GM18873 (cell line): ENCODE data around the gene PPP5C.
"Not testable (repeated sequence)": the region's sequence is repeated elsewhere in the genome, so short reads cannot be mapped to it uniquely, and the experiment has no call there.

ENCODE experiments used
- ATAC-seq: cut with Tn5 transposase; IDR thresholded peaks from one replicate; pipeline ENCODE4 v1.9.1; 2021; ENCODE audit warnings: mild to moderate bottlenecking, moderate library complexity, moderate number of reproducible peaks; ENCODE audit not compliant: unreplicated experiment, low FRiP score

PPP5C gene

DNA sequence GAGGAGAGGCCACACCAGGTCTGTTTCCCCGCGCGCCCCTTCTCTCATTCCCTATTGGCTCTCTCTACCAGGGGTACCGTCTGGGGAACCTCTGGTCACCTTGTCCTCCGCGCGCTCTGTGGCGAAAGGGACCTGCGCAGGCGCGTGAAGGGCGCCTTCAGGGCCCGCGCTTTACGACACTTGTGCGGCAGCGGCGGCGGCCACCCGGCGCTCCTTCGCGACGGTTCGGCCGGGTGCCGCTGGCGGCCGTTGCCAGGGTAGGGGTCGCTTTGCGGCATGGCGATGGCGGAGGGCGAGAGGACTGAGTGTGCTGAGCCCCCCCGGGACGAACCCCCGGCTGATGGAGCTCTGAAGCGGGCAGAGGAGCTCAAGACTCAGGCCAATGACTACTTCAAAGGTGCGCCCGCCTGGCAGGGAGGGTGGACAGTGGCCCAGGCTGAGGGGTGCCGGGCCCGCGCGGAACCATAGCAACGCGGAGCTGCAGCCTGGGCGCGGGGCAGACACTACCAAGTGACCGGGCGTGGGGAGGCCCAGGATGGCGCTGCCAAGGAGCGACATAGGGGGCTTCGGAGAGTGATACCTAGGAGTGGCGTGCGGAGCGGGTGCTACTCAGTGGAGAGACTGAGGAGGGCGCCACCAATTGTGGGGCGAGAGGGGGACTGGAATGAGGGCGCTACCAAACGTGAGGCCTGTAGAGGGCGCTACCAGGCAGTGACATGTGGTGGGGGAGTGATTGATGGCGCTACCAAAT is at the start of gene PPP5C:
Gene PPP5C, plus strand, starts transcription at position 267 of the 751 bp plus-strand sequence. Its CDS starts 10 bp downstream, at position 277.
- ATAC-seq = peak; percentile 41

- no peak for ATAC-seq
Observed at GRCh38 chr19:46297700-46298478, 49.0 kb upstream of the PPP5C start.

DNA sequence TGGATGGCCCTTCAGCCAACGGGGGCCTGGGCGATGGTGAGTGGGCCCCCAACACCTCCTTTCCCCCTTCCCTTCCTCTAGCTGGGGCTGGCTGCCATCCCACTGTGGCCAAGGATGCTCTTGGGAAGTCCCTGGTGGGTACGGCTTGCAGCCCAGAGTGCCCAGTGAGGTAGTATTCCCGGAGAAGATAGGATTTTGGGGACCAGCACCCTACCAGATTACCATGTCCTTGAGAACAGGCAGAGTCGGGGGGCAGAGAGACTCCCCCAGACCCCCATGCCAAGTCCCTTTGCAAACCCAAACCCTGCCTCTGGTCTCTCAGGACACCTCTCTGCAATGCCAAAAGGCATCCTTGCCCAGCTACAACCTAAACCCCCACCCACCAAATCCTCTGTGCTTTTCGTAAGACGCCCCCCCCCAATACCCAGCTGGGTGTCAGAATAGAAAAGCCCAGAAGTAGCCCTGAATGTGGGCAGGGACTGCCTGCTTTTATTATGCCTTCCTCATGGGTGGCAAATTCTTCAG is 48.3 kb upstream of the PPP5C start:
- ATAC-seq = no peak

- no peak for ATAC-seq
Observed at GRCh38 chr19:46299004-46299509, 47.8 kb upstream of the PPP5C start.

DNA sequence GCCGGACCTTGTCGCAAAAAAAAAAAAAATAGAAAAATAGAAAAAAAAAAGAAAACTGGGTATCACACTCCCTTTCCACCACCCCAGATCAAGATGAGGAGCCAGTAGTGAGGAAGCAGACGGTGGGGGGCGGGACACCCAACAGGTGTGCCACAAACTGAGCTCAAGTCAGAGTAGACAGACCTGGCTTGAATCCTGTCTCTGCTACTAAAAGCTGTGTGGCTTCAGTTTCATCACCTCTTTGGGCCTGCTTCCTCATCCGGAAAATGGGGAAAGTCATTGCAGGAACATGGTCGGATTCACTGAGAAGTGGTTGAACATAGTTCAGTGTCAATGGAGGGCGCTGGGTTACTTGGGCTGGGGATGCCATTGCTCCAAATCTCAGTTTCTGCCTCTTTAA is 47.2 kb upstream of the PPP5C start:
- no peak for ATAC-seq

DNA sequence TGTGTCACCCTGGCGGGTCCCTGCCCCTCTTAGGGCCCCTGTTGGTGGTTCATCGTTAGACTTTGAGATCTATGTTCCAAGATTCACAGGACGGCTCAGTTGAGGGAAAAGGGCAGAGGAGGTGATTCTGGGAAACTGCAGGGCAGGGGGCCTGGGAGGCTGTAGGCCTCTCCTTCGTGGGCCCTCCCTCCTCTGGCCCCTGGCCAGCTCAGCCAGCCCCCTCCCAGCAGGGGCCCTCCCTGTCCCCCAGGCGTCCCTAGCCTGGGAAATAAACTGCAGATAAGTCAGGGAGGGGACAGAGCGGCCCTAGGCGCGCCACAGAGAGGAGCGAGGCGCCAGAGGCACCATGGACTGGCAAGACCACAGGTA is 43.6 kb upstream of the PPP5C start:
- ATAC-seq = no peak

- ATAC-seq = no peak
Observed at GRCh38 chr19:46303691-46304397, 43.0 kb upstream of the PPP5C start.

DNA sequence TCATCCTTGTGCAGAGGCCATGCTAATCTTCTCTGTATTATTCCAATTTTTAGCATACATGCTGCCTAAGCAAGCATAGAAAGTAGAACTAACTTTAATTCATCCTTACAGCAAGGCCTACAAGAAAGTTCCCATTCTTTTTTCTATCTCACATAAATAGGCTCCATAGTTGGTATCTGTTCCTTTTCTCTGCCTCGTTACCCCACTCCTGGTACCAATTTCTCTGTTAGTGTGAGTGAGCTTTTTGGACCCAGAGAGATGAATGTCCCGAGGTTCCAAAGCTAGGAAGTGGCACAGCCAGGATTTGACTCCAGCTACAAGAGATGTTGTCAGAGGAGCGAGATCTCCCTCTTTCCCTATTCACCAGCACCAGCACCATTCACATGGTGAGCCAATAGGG is 40.4 kb upstream of the PPP5C start:
- no peak for ATAC-seq

DNA sequence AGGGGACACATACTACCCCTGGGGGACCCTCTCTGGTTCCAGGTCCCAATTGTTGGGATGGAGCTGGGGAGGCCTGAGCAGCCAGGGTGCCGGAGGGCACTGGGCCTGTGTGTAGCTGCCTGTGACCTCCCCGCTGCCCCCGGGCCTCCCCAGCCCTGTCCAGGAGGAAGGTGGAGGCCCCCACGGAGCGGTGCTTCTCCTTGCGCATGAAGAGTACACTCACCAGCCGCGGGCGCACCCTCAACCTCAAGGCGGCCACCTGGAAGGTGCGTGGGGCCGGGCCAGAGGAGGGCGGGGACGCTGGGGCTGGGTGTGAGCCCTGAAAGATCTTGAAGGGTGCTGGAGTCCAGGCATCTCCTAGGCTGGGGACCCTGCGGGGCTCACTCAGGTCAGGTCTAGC is 38.4 kb upstream of the PPP5C start:
- no peak for ATAC-seq

DNA sequence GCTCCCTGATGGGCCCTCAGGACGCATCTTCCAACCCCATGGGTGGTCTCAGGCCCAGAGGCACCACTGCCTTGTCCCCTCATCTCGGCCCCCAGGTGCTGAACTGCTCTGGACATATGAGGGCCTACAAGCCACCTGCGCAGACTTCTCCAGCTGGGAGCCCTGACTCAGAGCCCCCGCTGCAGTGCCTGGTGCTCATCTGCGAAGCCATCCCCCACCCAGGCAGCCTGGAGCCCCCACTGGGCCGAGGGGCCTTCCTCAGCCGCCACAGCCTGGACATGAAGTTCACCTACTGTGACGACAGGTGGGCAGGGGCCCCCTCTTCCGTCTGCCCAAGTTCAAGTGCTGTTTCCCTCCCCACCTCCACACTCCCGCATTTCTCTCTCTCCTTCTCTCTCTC is 37.8 kb upstream of the PPP5C start:
- no peak for ATAC-seq

DNA sequence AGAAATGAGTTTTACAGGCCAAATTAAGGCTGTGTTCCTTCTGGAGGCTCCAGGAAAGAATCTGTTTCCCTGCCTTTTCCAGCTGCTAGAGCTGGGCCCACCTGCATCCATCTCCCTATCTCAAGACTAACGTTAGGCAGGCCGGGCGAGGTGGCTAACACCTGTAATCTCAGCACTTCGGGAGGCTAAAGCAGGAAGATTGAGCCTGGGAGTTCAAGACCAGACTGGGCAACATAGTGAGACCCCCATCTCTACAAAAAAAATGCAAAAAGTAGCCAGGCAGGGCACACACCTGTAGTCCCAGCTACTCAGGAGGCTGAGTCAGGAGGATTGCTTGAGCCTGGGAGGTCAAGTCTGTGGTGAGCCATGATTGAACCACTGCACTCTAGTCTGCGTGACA is 35.4 kb upstream of the PPP5C start:
- no peak for ATAC-seq

GRCh38 chr19:46313540-46314469 is 33.1 kb upstream of the PPP5C start:
- not testable (repeated sequence) for ATAC-seq

GRCh38 chr19:46317339-46317738 is 29.5 kb upstream of the PPP5C start:
- no peak for ATAC-seq

DNA sequence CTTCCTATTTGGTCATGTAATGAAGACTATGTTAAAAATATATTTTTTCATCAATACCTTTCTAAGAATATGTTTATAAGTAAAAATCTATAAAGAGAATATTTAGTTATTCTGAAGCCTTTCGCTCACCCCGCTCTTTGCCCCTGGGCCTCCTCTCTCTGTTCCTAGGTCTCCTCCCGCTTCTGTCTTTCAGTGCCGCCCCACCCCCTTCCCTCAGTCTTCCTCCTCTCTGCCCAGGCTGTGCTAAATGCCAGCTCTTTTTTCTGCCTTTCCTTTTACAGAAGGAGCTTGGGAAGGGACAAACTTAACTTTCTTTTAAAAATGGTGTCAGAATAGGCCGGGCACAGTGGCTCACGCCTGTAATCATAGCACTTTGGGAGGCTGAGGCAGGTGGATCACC is 27.3 kb upstream of the PPP5C start:
- no peak for ATAC-seq

DNA sequence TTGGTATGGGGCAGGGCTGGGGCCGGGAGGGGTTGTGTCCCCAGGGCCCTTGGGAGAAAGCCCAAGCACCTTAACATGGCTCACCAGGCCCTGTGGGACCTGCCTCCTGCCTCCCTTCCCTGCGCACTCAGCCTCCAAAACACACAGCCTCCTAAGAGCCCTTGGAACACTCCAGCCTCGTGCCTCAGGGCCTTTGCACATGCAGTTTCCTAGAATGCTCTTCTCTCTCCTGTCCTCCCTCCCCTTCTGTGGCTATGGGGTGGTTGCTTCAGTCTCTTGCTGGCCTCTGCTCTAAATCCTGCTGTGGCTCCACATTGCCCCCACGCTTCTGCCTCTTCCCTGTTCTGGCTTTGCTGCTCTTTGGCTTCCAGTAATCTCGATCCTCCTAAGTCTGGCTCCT is 26.3 kb upstream of the PPP5C start:
- ATAC-seq = no peak

DNA sequence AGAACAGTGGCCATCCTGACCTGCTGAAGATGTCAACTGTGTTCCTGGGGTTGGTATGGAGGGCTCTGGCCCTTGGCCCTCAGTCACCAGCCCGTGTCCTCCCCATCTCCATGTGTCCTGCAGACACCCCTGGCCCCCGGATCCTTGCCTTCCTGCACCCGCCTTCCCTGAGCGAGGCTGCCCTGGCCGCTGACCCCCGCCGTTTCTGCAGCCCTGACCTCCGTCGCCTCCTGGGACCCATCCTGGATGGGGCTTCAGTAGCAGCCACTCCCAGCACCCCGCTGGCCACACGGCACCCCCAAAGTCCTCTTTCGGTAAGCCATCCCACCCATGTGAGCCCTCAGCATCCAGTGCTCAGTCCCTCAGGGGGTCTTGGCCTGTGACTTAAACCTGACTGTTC is 25.2 kb upstream of the PPP5C start:
- ATAC-seq = no peak

DNA sequence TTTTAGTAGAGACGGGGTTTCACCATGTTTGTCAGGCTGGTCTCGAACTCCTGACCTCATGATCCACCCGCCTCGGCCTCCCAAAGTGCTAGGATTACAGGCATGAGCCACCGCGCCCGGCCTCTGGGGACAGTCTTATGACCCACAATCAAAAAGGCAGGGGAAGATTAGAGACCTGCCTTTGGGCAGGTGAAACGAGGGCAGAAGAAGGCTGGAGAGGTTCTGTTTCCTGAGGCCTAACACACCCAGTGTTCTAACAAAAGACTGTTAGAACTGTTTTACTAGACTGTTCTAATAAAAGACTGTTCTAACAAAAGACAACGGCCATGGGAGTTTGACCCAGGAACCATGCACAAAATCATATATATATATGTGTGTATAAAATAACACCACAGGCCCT is 23.7 kb upstream of the PPP5C start:
- ATAC-seq = not testable (repeated sequence)

GRCh38 chr19:46324277-46324676 is 22.6 kb upstream of the PPP5C start:
- no peak for ATAC-seq

DNA sequence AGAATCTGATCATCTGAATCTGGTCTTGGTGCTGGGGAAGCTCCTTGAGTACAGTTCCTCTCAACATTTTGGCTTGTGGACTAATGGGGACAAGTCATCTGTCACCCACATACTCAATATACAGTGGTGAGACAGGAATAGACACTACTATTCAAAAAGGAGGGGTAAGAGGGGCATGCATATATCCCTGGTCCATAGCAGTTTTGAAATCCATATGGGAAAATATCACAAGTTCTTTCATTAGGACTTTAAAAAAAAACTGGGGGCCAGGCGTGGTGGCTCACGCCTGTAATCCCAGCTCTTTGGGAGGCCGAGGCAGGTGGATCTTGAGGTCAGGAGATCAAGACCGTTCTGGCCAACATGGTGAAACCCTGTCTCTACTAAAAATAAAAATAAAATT is 20.3 kb upstream of the PPP5C start:
- no peak for ATAC-seq

- ATAC-seq = no peak
Observed at GRCh38 chr19:46328079-46328478, 18.8 kb upstream of the PPP5C start.
